Neural progenitor cell (in vitro differentiated cells): ENCODE data around the gene POLG2. TPM values are rescaled to one million over a fixed set of nuclear protein-coding genes. Genes with fewer than 3 reads are reported as not detected.

Experiments used
- DNase-seq: peaks from one replicate; pipeline ENCODE4 v3.0.0-alpha.2; 2016; ENCODE audit warnings: low spot score
- H2AFZ ChIP-seq: fragments of 200-600 bp; sonication (generic); replicated peaks from 2 replicates; pipeline ENCODE4 v1.6.1; 2016; ENCODE audit warnings: antibody characterized with exemption
- H3F3A ChIP-seq: fragments of 200-600 bp; sonication (generic); 2 replicates; pipeline ENCODE4 v1.6.1; 2016; ENCODE audit warnings: antibody characterized with exemption, low read depth
- H3K27ac ChIP-seq: fragments of 200-600 bp; sonication (generic); 2 replicates; pipeline ENCODE4 v1.5.1; 2016; ENCODE audit warnings: mild to moderate bottlenecking
- H3K27me3 ChIP-seq: fragments of 200-600 bp; sonication (generic); 2 replicates; pipeline ENCODE4 v1.6.1; 2016; ENCODE audit warnings: mild to moderate bottlenecking, moderate library complexity
- H3K36me3 ChIP-seq: fragments of 200-600 bp; sonication (generic); 2 replicates; pipeline ENCODE4 v1.5.1; 2016
- H3K4me1 ChIP-seq: fragments of 200-600 bp; sonication (generic); 2 replicates; pipeline ENCODE4 v1.6.1; 2016; ENCODE audit warnings: mixed run types
- H3K4me2 ChIP-seq: fragments of 200-600 bp; sonication (generic); 2 replicates; pipeline ENCODE4 v1.6.1; 2016
- H3K4me3 ChIP-seq: fragments of 200-600 bp; sonication (generic); 2 replicates; pipeline ENCODE4 v1.5.1; 2016
- H3K79me2 ChIP-seq: fragments of 200-600 bp; sonication (generic); 2 replicates; pipeline ENCODE4 v1.6.1; 2016; ENCODE audit warnings: low read depth
- H3K9ac ChIP-seq: fragments of 200-600 bp; sonication (generic); 2 replicates; pipeline ENCODE4 v1.6.1; 2016
- H3K9me3 ChIP-seq: fragments of 200-600 bp; sonication (generic); 2 replicates; pipeline ENCODE4 v1.5.1; 2016; ENCODE audit warnings: low read depth
- H4K20me1 ChIP-seq: fragments of 200-600 bp; sonication (generic); 2 replicates; pipeline ENCODE4 v1.6.1; 2016; ENCODE audit warnings: low read depth
- H3K27ac Mint-ChIP-seq: 3 replicates; pipeline ENCODE4 v1.8.0; 2021; ENCODE audit warnings: mixed read lengths
- H3K27me3 Mint-ChIP-seq: 2 replicates; pipeline ENCODE4 v1.8.0; 2022; ENCODE audit warnings: low read depth, mild to moderate bottlenecking, inconsistent platforms, moderate library complexity, mixed read lengths; ENCODE audit not compliant: insufficient read depth
- H3K36me3 Mint-ChIP-seq: 3 replicates; pipeline ENCODE4 v1.8.0; 2021; ENCODE audit warnings: mixed read lengths
- H3K4me1 Mint-ChIP-seq: 3 replicates; pipeline ENCODE4 v1.8.0; 2021; ENCODE audit warnings: mixed read lengths
- H3K4me3 Mint-ChIP-seq: 3 replicates; pipeline ENCODE4 v1.8.0; 2021; ENCODE audit warnings: mild to moderate bottlenecking, moderate library complexity, mixed read lengths
- H3K9me3 Mint-ChIP-seq: 3 replicates; pipeline ENCODE4 v1.8.0; 2020; ENCODE audit warnings: mixed read lengths
- CTCF ChIP-seq: fragments of 200-600 bp; sonication (generic); IDR thresholded peaks from 2 replicates; pipeline ENCODE4 v1.5.1; 2017; ENCODE audit warnings: antibody characterized with exemption, mild to moderate bottlenecking
- EZH2 ChIP-seq: fragments of 200-600 bp; sonication (generic); IDR thresholded peaks from 2 replicates; pipeline ENCODE4 v1.6.1; 2017; ENCODE audit warnings: antibody characterized with exemption, mild to moderate bottlenecking, moderate library complexity
- EZH2phosphoT487 ChIP-seq: fragments of 200-600 bp; sonication (generic); IDR thresholded peaks from 2 replicates; pipeline ENCODE4 v1.6.1; 2017; ENCODE audit warnings: antibody characterized with exemption
- total RNA-seq: library from RNA; depleted of rRNA; stranded (reverse); fragments of >200 nt; gene quantifications from 2 replicates; pipeline ENCODE4 v1.2.3, GENCODE V29; 2015; ENCODE audit warnings: low replicate concordance

The POLG2 gene
- total RNA-seq, 1 donor from 2014 or later = 33.9 TPM

GRCh38 chr17:64535357-64535756 is 38.5 kb upstream of the POLG2 start:
- no peaks in the 10 kb centered on the region for H3K79me2 ChIP-seq
- TF ChIP-seq CTCF (no peak), EZH2phosphoT487 (no peak), EZH2 (no peak)
- H2AFZ ChIP-seq = no peak overlapping the region
- no peak overlapping the region for H3K27ac Mint-ChIP-seq
- no peak overlapping the region for H3K4me2 ChIP-seq
- H3K4me1 ChIP-seq = no peaks in the 10 kb centered on the region
- peaks cover 2% of the 10 kb centered on the region for H3K27me3 Mint-ChIP-seq
- H3K27ac ChIP-seq = no peak overlapping the region
- H3K9ac ChIP-seq = no peak overlapping the region
- H3F3A ChIP-seq = no peaks in the 10 kb centered on the region
- no peak overlapping the region for H3K4me3 Mint-ChIP-seq
- no peaks in the 10 kb centered on the region for H3K9me3 ChIP-seq
- H3K36me3 Mint-ChIP-seq = peaks cover 31% of the 10 kb centered on the region
- H3K4me1 Mint-ChIP-seq = no peaks in the 10 kb centered on the region
- no peak for DNase-seq
- H3K9me3 Mint-ChIP-seq = no peaks in the 10 kb centered on the region
- H4K20me1 ChIP-seq = no peaks in the 10 kb centered on the region
- peaks cover 13% of the 10 kb centered on the region for H3K36me3 ChIP-seq
- H3K27me3 ChIP-seq = no peaks in the 10 kb centered on the region
- H3K4me3 ChIP-seq = no peak overlapping the region

- no peak for DNase-seq
Observed at GRCh38 chr17:64534187-64534586, 37.3 kb upstream of the POLG2 start.

GRCh38 chr17:64533784-64534183 is 36.9 kb upstream of the POLG2 start:
- Histone ChIP-seq H3K4me3 (no peak overlapping the region), H3K27me3 (no peaks in the 10 kb centered on the region), H3K9me3 (no peaks in the 10 kb centered on the region), H3K27ac (no peak overlapping the region), H3K4me2 (no peak overlapping the region), H4K20me1 (no peaks in the 10 kb centered on the region), H2AFZ (no peak overlapping the region), H3F3A (no peaks in the 10 kb centered on the region), H3K79me2 (no peaks in the 10 kb centered on the region), H3K4me1 (no peaks in the 10 kb centered on the region), H3K36me3 (peaks cover 22% of the 10 kb centered on the region), H3K9ac (no peak overlapping the region)
- peaks cover 2% of the 10 kb centered on the region for H3K27me3 Mint-ChIP-seq
- H3K27ac Mint-ChIP-seq = no peak overlapping the region
- H3K4me1 Mint-ChIP-seq = no peaks in the 10 kb centered on the region
- H3K36me3 Mint-ChIP-seq = peaks cover 37% of the 10 kb centered on the region
- no peaks in the 10 kb centered on the region for H3K9me3 Mint-ChIP-seq
- TF ChIP-seq CTCF = no peak
- no peak overlapping the region for H3K4me3 Mint-ChIP-seq
- no peak for DNase-seq

More at GRCh38 chr17:64534187-64534586, 37.3 kb upstream of the POLG2 start:
- no peaks in the 10 kb centered on the region for H3K27me3 ChIP-seq
- H3K9ac ChIP-seq = no peak overlapping the region
- H3K36me3 Mint-ChIP-seq = peaks cover 37% of the 10 kb centered on the region
- H3K4me2 ChIP-seq = no peak overlapping the region
- no peak overlapping the region for H2AFZ ChIP-seq
- no peak overlapping the region for H3K4me3 ChIP-seq
- H3K27ac ChIP-seq = no peak overlapping the region
- H3K9me3 ChIP-seq = no peaks in the 10 kb centered on the region
- TF ChIP-seq CTCF (no peak), EZH2phosphoT487 (no peak), EZH2 (no peak)
- H3K4me1 Mint-ChIP-seq = no peaks in the 10 kb centered on the region
- H4K20me1 ChIP-seq = no peaks in the 10 kb centered on the region
- no peaks in the 10 kb centered on the region for H3K79me2 ChIP-seq
- H3K36me3 ChIP-seq = peaks cover 18% of the 10 kb centered on the region
- no peak overlapping the region for H3K27ac Mint-ChIP-seq
- peaks cover 2% of the 10 kb centered on the region for H3K27me3 Mint-ChIP-seq
- no peaks in the 10 kb centered on the region for H3F3A ChIP-seq
- no peaks in the 10 kb centered on the region for H3K4me1 ChIP-seq
- H3K9me3 Mint-ChIP-seq = no peaks in the 10 kb centered on the region
- H3K4me3 Mint-ChIP-seq = no peak overlapping the region

- H3K9me3 ChIP-seq = no peaks in the 10 kb centered on the region
- no peak for DNase-seq
- no peak overlapping the region for H3K9ac ChIP-seq
- H3K36me3 ChIP-seq = peaks cover 33% of the 10 kb centered on the region
- Mint-ChIP-seq H3K9me3 (no peaks in the 10 kb centered on the region), H3K36me3 (peaks cover 32% of the 10 kb centered on the region), H3K4me1 (no peaks in the 10 kb centered on the region), H3K4me3 (no peak overlapping the region), H3K27me3 (peaks cover 2% of the 10 kb centered on the region), H3K27ac (no peak overlapping the region)
- no peak overlapping the region for H3K4me3 ChIP-seq
- no peaks in the 10 kb centered on the region for H4K20me1 ChIP-seq
- H2AFZ ChIP-seq = no peak overlapping the region
- H3K27me3 ChIP-seq = no peaks in the 10 kb centered on the region
- TF ChIP-seq EZH2phosphoT487 (no peak), CTCF (no peak), EZH2 (no peak)
- H3K4me1 ChIP-seq = no peaks in the 10 kb centered on the region
- no peak overlapping the region for H3K4me2 ChIP-seq
- no peak overlapping the region for H3K27ac ChIP-seq
- no peaks in the 10 kb centered on the region for H3F3A ChIP-seq
- no peaks in the 10 kb centered on the region for H3K79me2 ChIP-seq
Observed at GRCh38 chr17:64532409-64532808, 35.6 kb upstream of the POLG2 start.
